ENCODE results near the gene USF1. TPM values are rescaled to one million over a fixed set of nuclear protein-coding genes. Genes with fewer than 3 reads are reported as not detected.

The USF1 gene
- total and polyA plus RNA-seq, 2 experiments from 2014 or later, result 11.9 to 85.1 TPM

DNA sequence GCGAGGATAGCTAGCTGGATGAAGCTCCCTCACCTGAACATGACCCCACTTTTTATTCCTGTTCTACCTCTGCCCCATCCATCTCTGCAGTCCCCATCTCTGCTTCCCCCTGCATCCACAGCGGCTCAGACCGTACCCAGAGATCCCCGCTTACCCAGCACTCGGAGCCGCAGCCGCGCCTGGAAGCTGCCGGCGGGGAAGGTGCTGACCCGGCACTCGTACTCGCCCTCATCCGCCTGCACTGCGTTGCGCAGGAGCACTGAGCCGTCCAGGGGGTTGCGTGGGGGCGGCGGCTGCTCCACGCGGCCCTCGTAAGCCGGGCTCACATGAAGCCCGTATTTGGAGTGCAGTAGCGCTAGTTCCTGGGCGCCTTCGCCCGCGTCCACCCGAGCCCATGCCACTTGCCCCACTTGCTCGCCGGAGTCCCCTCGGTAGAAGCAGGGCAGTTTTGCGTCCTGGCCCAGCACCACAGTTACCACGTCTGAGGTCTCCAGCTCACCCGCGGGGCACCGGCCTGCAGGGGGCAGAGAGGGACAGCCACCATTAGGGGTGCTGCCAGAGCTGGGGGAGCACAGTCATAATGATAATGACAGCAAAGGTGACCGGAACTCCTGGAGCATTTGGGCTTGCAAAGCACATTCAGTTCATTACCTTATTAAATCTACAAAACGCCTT is 33.8 kb upstream of the USF1 start:
- no peak overlapping the region for H3K27ac ChIP-seq
- no peaks in the 10 kb centered on the region for H3K36me3 ChIP-seq (replicated peaks; ENCODE audit: insufficient read depth, low read depth)
- H4K20me1 ChIP-seq (ENCODE audit: insufficient read depth, poor library complexity, severe bottlenecking), result no peaks in the 10 kb centered on the region
- H3K9me2 ChIP-seq (replicated peaks; ENCODE audit: insufficient read depth), result no peaks in the 10 kb centered on the region
- no peak for TF ChIP-seq EZH2phosphoT487 (IDR thresholded peaks at IDR 0.05; ENCODE audit: low read depth, severe bottlenecking, unreplicated experiment)
- no peak for TF ChIP-seq CTCF (IDR thresholded peaks at IDR 0.05; ENCODE audit: poor library complexity)
- no peak for TF ChIP-seq EZH2 (IDR thresholded peaks at IDR 0.05; ENCODE audit: borderline replicate concordance)
- H3K79me2 ChIP-seq, result no peaks in the 10 kb centered on the region
- no peak overlapping the region for H2AFZ ChIP-seq
- H3K27me3 ChIP-seq, result no peaks in the 10 kb centered on the region
- DNase-seq (ENCODE audit: low spot score), result no peak
- H3K4me3 ChIP-seq, result no peak overlapping the region
- H3K9me3 ChIP-seq (ENCODE audit: low read depth), result no peaks in the 10 kb centered on the region
- H3K4me1 ChIP-seq (ENCODE audit: insufficient read depth), result peaks cover 22% of the 10 kb centered on the region
- no peak overlapping the region for H3K4me2 ChIP-seq
- WGBS (ENCODE audit: low lambda C conversion rate, missing lambda C conversion rate), result 94% methylated on average over 41 of the region's 41 CpGs

- H2AFZ ChIP-seq, result no peak overlapping the region
- no peaks in the 10 kb centered on the region for H3K27me3 ChIP-seq
- H3K4me1 ChIP-seq (ENCODE audit: insufficient read depth), result peaks cover 3% of the 10 kb centered on the region
- no peak for DNase-seq (ENCODE audit: low spot score)
- no peaks in the 10 kb centered on the region for H3K79me2 ChIP-seq
- no peak for TF ChIP-seq EZH2phosphoT487 (IDR thresholded peaks at IDR 0.05; ENCODE audit: low read depth, severe bottlenecking, unreplicated experiment)
- no peak for TF ChIP-seq EZH2 (IDR thresholded peaks at IDR 0.05; ENCODE audit: borderline replicate concordance)
- no peak for TF ChIP-seq CTCF (IDR thresholded peaks at IDR 0.05; ENCODE audit: poor library complexity)
- H4K20me1 ChIP-seq (ENCODE audit: insufficient read depth, poor library complexity, severe bottlenecking), result no peaks in the 10 kb centered on the region
- H3K4me2 ChIP-seq, result no peak overlapping the region
- H3K4me3 ChIP-seq, result no peak overlapping the region
- H3K36me3 ChIP-seq (replicated peaks; ENCODE audit: insufficient read depth, low read depth), result no peaks in the 10 kb centered on the region
- no peaks in the 10 kb centered on the region for H3K9me3 ChIP-seq (ENCODE audit: low read depth)
- WGBS (ENCODE audit: low lambda C conversion rate, missing lambda C conversion rate), result 78% methylated on average over 9 of the region's 9 CpGs
- H3K27ac ChIP-seq, result no peak overlapping the region
- H3K9me2 ChIP-seq (replicated peaks; ENCODE audit: insufficient read depth), result no peaks in the 10 kb centered on the region
Measured at GRCh38 chr1:161077426-161077825, 31.6 kb upstream of the USF1 start.

DNA sequence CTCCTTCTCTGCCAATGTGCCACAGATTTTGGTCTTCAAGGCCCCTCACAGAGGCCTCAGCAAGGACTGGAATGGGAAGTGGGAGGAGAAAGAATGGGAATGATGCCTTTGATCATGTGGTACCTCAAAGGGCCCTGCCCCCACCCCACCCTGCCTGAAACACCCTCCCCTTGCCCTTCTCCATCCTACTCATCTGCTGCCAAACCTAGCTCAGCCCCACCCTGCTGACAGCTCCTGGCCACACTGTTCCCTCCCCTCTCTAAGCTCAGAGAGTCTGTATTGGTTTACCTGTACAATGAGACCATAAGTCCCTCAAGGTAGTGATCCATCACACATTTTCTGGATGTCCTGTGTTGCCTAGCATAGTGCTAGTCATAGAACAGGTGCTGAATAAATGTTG is 30.6 kb upstream of the USF1 start:
- H3K9me3 ChIP-seq (ENCODE audit: low read depth), result no peaks in the 10 kb centered on the region
- H2AFZ ChIP-seq, result no peak overlapping the region
- H3K4me1 ChIP-seq (ENCODE audit: insufficient read depth), result no peaks in the 10 kb centered on the region
- H4K20me1 ChIP-seq (ENCODE audit: insufficient read depth, poor library complexity, severe bottlenecking), result no peaks in the 10 kb centered on the region
- no peaks in the 10 kb centered on the region for H3K79me2 ChIP-seq
- H3K4me3 ChIP-seq, result no peak overlapping the region
- DNase-seq (ENCODE audit: low spot score), result no peak
- no peaks in the 10 kb centered on the region for H3K9me2 ChIP-seq (replicated peaks; ENCODE audit: insufficient read depth)
- H3K27ac ChIP-seq, result no peak overlapping the region
- TF ChIP-seq CTCF (IDR thresholded peaks at IDR 0.05; ENCODE audit: poor library complexity) (no peak), EZH2 (IDR thresholded peaks at IDR 0.05; ENCODE audit: borderline replicate concordance) (no peak), EZH2phosphoT487 (IDR thresholded peaks at IDR 0.05; ENCODE audit: low read depth, severe bottlenecking, unreplicated experiment) (no peak)
- H3K36me3 ChIP-seq (replicated peaks; ENCODE audit: insufficient read depth, low read depth), result no peaks in the 10 kb centered on the region
- no peaks in the 10 kb centered on the region for H3K27me3 ChIP-seq
- no peak overlapping the region for H3K4me2 ChIP-seq

Measured in hepatocyte (in vitro differentiated cells).